Vagina (tissue), 2 donors: ENCODE measurements around the gene GPATCH2L. TPM values are rescaled to one million over a fixed set of nuclear protein-coding genes. Genes with fewer than 3 reads are reported as not detected.

Experiments
- DNase-seq, 2 donors: peaks; one replicate each; pipeline ENCODE4 v3.0.0-alpha.2; 2017; ENCODE audit errors: extremely low spot score in 2 of 2
- H3K27ac ChIP-seq: fragments of 200-600 bp; sonication (generic); one replicate; pipeline ENCODE4 v1.5.1; 2019
- H3K27me3 ChIP-seq: fragments of 200-600 bp; sonication (generic); one replicate; pipeline ENCODE4 v1.5.1; 2019
- H3K36me3 ChIP-seq, 2 donors: fragments of 200-600 bp; sonication (generic); one replicate each; pipeline ENCODE4 v1.5.1; 2017 to 2019
- H3K4me1 ChIP-seq: fragments of 200-600 bp; sonication (generic); one replicate; pipeline ENCODE4 v1.5.1; 2019
- H3K4me3 ChIP-seq, 2 donors: fragments of 200-600 bp; sonication (generic); 1 replicate in 1 of 2; 2 replicates in 1 of 2; pipeline ENCODE4 v1.5.1; 2016 to 2019
- H3K9me3 ChIP-seq: fragments of 200-600 bp; sonication (generic); one replicate; pipeline ENCODE4 v1.5.1; 2019
- POLR2A ChIP-seq, 2 donors: fragments of 450-650 bp; IDR thresholded peaks; one replicate each; pipeline ENCODE4 v1.6.1; 2017; ENCODE audit warnings: antibody characterized with exemption in 2 of 2, mild to moderate bottlenecking in 2 of 2, moderate library complexity in 2 of 2
- POLR2AphosphoS5 ChIP-seq, 2 donors: sonication (generic); formaldehyde crosslinking; IDR thresholded peaks; one replicate each; pipeline ENCODE4 v1.9.0; 2017; ENCODE audit warnings: antibody characterized with exemption in 2 of 2, mild to moderate bottlenecking in 2 of 2, low read depth in 1 of 2; ENCODE audit not compliant: insufficient read depth in 1 of 2
- intact Hi-C: fragments of 100-400 bp; cut with DNase I; formaldehyde crosslinking; loops from one replicate; pipeline ENCODE4 v1.15.1; 2023
- total RNA-seq: library from RNA; depleted of rRNA; stranded (reverse); fragments of >200 nt; gene quantifications from one replicate; pipeline ENCODE4 v1.2.3, GENCODE V29; 2016
- TF ChIP-seq, protein P1 (sequence below), 3 experiments: fragments of 450-650 bp in 2 of 3; fragments of 200-600 bp in 1 of 3; sonication (generic) in 1 of 3; IDR thresholded peaks; one replicate each; pipeline ENCODE4 v1.5.1; 2017 to 2019; ENCODE audit warnings: antibody characterized with exemption in 3 of 3, mild to moderate bottlenecking in 2 of 3, moderate library complexity in 2 of 3

Gene GPATCH2L
- total RNA-seq, 1 donor from 2014 or later: 34.6 TPM

DNA sequence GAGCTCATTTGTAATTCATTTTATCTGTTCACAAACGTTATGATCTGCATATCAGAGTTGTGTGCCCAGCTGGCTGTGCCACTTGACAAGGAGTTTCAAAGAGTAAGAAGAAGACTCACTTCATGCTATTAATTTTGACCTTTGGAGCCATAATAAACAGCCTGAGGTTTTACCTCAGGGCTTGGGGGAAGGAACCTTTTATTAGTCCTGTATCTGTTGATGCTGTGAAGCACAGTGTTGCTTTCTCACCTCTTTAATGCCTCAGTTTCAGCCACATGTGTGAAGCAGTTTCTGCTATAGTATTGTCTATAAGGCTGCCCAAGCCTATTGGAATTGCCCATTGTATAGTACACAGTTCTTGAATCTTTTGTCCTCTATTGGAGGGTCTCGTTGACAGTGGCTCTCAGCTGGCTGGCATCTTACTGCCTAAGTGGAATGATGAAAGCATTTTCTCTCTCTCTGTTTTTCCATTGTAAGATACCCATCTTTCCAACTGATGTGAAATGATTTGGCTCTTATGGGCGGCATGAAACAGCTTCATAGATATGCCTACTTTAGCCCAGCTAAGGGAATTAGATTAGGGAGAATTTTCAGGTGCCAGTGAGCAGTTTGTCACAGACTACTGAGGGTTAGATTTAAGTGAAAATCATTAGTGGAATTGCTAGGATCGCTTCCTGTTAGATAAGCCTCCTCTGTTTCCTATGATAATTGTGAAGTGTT lies 34.7 kb downstream of the GPATCH2L start:
- Histone ChIP-seq H3K9me3 (no peaks in the 10 kb centered on the region), H3K4me1 (no peaks in the 10 kb centered on the region), H3K27me3 (no peaks in the 10 kb centered on the region), H3K27ac (no peak overlapping the region), H3K4me3 (no peak overlapping the region), H3K36me3 (peaks cover 3 to 15% of the 10 kb centered on the region in 2 donors)
- TF ChIP-seq POLR2A (IDR thresholded peaks at IDR 0.05): no peak
- no peak for TF ChIP-seq POLR2AphosphoS5 (IDR thresholded peaks at IDR 0.05; ENCODE audit: insufficient read depth in 1 of 2, low read depth in 1 of 2)
- TF ChIP-seq, protein P1, sequence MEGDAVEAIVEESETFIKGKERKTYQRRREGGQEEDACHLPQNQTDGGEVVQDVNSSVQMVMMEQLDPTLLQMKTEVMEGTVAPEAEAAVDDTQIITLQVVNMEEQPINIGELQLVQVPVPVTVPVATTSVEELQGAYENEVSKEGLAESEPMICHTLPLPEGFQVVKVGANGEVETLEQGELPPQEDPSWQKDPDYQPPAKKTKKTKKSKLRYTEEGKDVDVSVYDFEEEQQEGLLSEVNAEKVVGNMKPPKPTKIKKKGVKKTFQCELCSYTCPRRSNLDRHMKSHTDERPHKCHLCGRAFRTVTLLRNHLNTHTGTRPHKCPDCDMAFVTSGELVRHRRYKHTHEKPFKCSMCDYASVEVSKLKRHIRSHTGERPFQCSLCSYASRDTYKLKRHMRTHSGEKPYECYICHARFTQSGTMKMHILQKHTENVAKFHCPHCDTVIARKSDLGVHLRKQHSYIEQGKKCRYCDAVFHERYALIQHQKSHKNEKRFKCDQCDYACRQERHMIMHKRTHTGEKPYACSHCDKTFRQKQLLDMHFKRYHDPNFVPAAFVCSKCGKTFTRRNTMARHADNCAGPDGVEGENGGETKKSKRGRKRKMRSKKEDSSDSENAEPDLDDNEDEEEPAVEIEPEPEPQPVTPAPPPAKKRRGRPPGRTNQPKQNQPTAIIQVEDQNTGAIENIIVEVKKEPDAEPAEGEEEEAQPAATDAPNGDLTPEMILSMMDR (IDR thresholded peaks at IDR 0.05): no peak
- intact Hi-C loops: no loop called here
- DNase-seq: no peak

DNA sequence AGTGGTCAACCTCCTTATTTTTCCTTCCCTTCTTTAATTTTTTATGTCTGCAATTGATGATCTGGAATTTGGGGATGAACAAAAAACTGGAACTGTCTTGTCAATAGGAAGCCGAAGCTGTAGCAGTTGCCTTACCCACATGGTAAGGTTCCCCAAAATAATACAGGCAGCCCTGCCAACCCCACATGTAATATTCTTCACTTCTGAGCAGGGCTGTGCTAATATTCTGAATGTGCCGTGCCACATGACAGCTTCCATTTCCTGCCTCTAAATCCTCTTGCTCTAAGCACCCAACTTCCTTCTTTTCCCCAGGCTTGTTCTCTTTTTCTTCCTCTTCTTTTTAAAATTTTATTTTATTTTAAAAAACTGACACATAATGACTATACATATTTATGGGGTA lies 39.6 kb downstream of the GPATCH2L start:
- Histone ChIP-seq H3K27me3 (no peaks in the 10 kb centered on the region), H3K4me1 (no peaks in the 10 kb centered on the region), H3K4me3 (no peak overlapping the region), H3K36me3 (peaks cover 0 to 35% of the 10 kb centered on the region in 2 donors), H3K9me3 (no peaks in the 10 kb centered on the region), H3K27ac (no peak overlapping the region)
- DNase-seq: no peak
- intact Hi-C loops: no loop called here
- TF ChIP-seq, protein P1 (IDR thresholded peaks at IDR 0.05): no peak
- TF ChIP-seq POLR2A (IDR thresholded peaks at IDR 0.05): no peak
- no peak for TF ChIP-seq POLR2AphosphoS5 (IDR thresholded peaks at IDR 0.05; ENCODE audit: insufficient read depth in 1 of 2, low read depth in 1 of 2)

DNA sequence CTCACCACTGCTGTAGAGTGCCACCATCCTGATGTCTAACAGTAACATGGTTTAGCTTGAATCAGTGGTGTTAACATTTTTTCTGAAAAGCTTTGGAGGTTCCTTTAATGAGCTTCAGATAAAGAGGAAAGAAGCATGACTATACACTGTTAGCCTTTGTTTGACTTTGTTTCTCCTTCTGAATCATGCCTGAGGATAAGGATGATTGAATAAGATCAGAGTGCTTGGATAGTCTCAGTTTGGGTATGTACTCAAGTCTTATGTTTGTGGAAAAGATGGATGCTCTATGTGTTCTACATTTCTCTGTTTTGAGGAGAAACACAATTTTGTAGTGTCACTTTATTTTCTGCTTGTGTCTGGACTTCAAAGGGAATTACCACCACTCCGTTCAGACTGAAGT lies 42.0 kb downstream of the GPATCH2L start:
- Histone ChIP-seq H3K4me1 (no peaks in the 10 kb centered on the region), H3K27me3 (no peaks in the 10 kb centered on the region), H3K9me3 (no peaks in the 10 kb centered on the region), H3K4me3 (no peak overlapping the region), H3K27ac (no peak overlapping the region), H3K36me3 (peaks cover 0 to 51% of the 10 kb centered on the region in 2 donors)
- DNase-seq: no peak
- TF ChIP-seq POLR2AphosphoS5 (IDR thresholded peaks at IDR 0.05; ENCODE audit: insufficient read depth in 1 of 2, low read depth in 1 of 2) (no peak), POLR2A (IDR thresholded peaks at IDR 0.05) (no peak)
- TF ChIP-seq, protein P1 (IDR thresholded peaks at IDR 0.05): no peak
- intact Hi-C loops: no loop called here

DNA sequence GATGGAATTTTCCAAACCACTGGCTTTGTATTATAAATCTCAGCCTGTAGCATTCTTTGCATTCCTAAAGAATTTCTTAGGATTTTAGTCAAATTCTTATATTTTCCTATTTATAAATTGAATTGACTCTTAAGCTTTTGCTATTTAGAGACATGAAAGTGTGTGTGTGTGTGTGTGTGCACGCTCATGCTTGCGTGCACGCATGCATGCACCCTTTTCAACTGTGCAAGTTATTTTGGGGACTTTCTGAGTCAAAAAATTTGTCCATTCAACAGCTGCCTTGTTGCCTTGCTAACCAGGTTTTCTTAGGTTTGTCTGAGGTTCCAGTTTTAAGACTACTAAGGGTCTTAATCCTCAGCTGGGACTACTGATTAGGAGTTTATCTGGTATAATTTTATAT lies 42.6 kb downstream of the GPATCH2L start:
- Histone ChIP-seq H3K4me1 (no peaks in the 10 kb centered on the region), H3K27me3 (no peaks in the 10 kb centered on the region), H3K4me3 (no peak overlapping the region), H3K36me3 (peaks cover 0 to 51% of the 10 kb centered on the region in 2 donors), H3K9me3 (no peaks in the 10 kb centered on the region), H3K27ac (no peak overlapping the region)
- no peak for DNase-seq
- TF ChIP-seq POLR2A (IDR thresholded peaks at IDR 0.05) (no peak), POLR2AphosphoS5 (IDR thresholded peaks at IDR 0.05; ENCODE audit: insufficient read depth in 1 of 2, low read depth in 1 of 2) (no peak)
- TF ChIP-seq, protein P1 (IDR thresholded peaks at IDR 0.05): no peak
- intact Hi-C loops: no loop called here

DNA sequence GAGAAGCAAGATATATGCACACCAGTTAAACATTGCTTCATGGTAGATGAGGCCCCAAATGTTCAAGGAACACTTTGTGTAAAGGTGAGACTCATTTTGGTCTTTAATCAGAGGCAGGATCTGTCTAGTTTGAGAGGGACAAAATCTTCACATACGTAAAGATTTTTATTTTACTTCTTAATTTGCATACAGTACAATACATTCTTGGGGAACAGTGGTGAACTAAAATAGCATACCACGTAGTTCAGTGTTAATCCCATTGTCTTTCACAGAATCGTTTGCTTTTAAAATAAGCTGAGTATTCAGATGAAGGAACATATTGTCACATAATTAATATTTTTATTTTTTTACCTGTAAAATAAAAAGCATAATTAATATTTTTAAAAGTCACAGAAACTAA lies 43.3 kb downstream of the GPATCH2L start:
- Histone ChIP-seq H3K4me3 (no peak overlapping the region), H3K27me3 (no peaks in the 10 kb centered on the region), H3K9me3 (no peaks in the 10 kb centered on the region), H3K36me3 (peaks cover 0 to 51% of the 10 kb centered on the region in 2 donors), H3K4me1 (no peaks in the 10 kb centered on the region), H3K27ac (no peak overlapping the region)
- TF ChIP-seq POLR2AphosphoS5 (IDR thresholded peaks at IDR 0.05; ENCODE audit: insufficient read depth in 1 of 2, low read depth in 1 of 2): no peak
- no peak for TF ChIP-seq POLR2A (IDR thresholded peaks at IDR 0.05)
- TF ChIP-seq, protein P1 (IDR thresholded peaks at IDR 0.05): no peak
- intact Hi-C loops: no loop called here
- DNase-seq: no peak
